Activated naive CD8-positive, alpha-beta T cell (primary cell): ENCODE measurements around the gene PCBD1.

Experiments used
- H3K27ac Mint-ChIP-seq: one replicate; pipeline ENCODE4 v1.8.0; 2021; ENCODE audit warnings: mixed read lengths
- H3K27me3 Mint-ChIP-seq: one replicate; pipeline ENCODE4 v1.8.0; 2021; ENCODE audit warnings: mixed read lengths
- H3K36me3 Mint-ChIP-seq: one replicate; pipeline ENCODE4 v1.8.0; 2021; ENCODE audit warnings: mixed read lengths
- H3K4me1 Mint-ChIP-seq: one replicate; pipeline ENCODE4 v1.8.0; 2021; ENCODE audit warnings: low read depth, mixed read lengths
- H3K4me3 Mint-ChIP-seq: one replicate; pipeline ENCODE4 v1.8.0; 2021; ENCODE audit warnings: mild to moderate bottlenecking, mixed read lengths
- H3K9me3 Mint-ChIP-seq: one replicate; pipeline ENCODE4 v1.8.0; 2021; ENCODE audit warnings: low read depth, mixed read lengths

Gene PCBD1

DNA sequence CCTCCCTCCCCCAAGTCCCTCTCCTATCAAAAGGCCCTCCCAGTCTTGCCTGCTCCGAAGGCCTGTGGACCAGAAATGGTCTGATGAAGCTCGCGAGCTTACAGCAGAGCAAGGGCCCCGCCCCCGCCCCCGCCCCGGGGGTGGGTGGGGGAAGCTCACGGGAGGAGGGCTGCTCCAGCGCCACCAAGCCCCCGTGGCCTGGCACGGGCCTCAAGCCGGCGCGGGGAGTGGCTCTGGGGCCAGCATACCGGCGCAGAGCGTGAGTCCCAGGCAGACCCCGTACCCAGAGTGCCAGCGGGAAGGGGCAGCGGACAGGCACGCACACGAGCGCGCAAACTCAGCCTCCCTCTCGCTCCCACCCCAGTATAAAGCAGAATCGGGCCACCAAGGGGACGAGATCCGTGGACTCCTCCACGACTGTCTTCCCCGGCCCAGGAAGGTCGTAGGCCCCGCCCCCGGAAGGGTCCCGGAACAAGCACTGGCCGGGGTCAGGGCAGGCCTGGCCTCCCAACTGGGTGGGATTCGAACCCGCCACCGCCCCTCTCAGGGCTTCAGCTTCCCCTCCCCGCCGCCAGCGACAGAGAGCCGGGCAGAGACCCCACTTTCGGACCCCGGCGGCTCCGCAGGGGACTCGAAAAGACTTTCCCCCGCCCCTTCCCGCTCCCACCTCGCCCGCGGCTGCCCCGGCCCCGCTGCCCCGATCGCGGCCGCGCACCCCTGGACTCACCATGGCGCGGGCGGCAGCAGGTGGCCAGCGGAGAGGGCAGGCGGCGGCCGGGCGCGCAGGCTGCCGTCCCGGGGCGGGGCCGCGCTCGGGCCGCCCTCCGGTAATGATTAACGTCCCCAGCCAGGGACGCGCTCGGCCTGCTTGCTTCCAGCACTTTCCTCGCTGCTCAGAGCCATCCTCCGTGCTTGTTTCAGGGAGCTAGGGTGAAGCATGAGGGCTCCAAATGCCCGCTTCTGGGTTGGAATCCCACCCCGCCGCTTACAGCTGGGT lies at the start of gene PCBD1:
PCBD1 (minus strand) TSS at position 762 of the 997 bp plus-strand sequence; CDS start at position 730, 32 bp downstream.
- Mint-ChIP-seq H3K27ac (peak within 1 kb of the TSS; percentile 75), H3K9me3 (no peaks in the 10 kb centered on the region), H3K4me3 (peak within 1 kb of the TSS; percentile 83), H3K36me3 (peaks cover 3% of the 10 kb centered on the region), H3K27me3 (no peaks in the 10 kb centered on the region), H3K4me1 (peaks cover 13% of the 10 kb centered on the region)

DNA sequence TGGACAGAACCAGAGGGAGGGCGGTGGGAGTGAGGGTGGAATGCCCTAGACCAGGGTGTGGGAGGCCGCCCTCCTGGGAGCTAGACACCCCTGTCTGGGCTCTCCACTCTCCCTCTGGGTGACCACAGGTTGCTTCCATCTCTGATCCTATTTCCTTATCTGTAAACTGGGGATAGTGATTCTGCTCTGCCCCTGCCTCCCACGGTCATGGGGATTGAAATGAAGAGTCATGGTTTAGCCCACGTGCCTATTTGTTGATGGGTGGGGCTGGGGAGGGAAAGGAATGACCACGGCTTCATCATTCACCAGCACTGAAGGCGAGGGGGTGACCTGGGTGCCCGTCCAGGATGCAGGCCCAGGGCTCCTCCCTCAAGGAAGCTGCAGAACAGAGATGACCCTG lies 49.3 kb upstream of the PCBD1 start:
- no peaks in the 10 kb centered on the region for H3K9me3 Mint-ChIP-seq
- no peaks in the 10 kb centered on the region for H3K4me1 Mint-ChIP-seq
- no peaks in the 10 kb centered on the region for H3K36me3 Mint-ChIP-seq
- H3K4me3 Mint-ChIP-seq = no peak overlapping the region
- no peaks in the 10 kb centered on the region for H3K27me3 Mint-ChIP-seq
- H3K27ac Mint-ChIP-seq = no peak overlapping the region

DNA sequence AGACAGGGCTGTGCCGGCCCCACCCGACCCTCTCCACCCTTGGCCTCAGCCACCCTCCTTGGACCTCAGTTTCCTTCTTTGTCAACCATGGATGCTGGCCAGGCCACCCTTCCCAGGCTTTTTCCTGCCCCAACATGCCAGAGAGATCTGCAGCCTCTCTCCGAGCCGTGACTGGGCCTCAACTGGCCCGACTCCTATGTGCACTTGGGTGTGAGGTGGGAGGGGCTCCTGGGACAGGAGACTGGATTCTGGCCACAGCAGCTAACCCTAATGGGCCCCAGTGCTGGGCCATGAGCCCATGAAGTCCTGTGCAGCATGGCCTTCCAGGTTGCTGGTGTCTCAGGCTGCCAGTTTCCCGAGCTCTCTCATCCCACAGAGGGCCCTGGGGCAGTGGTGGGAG lies 47.7 kb upstream of the PCBD1 start:
- Mint-ChIP-seq H3K4me3 (no peak overlapping the region), H3K27ac (no peak overlapping the region), H3K4me1 (no peaks in the 10 kb centered on the region)

DNA sequence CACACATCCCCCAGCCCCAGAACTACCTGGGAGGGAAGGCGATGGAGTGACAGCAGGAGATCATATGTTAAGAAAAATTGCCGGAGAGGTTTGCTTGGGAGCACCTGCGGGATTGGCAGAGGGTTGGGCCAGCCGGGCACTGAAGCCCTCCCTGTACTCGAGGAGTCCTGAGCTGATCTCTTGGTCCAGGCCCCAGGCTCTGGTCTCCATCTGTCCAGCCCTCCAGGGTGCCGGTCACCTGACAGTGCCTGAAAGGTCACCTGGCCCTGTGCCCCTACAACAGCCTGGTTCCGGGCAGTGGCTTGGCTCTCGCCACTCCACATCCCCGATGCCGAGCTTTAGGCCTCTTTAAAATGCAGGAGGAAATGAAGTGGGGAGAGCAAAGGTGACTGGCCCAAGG lies 47.3 kb upstream of the PCBD1 start:
- no peaks in the 10 kb centered on the region for H3K36me3 Mint-ChIP-seq
- H3K27me3 Mint-ChIP-seq = no peaks in the 10 kb centered on the region
- H3K4me1 Mint-ChIP-seq = no peaks in the 10 kb centered on the region
- no peak overlapping the region for H3K27ac Mint-ChIP-seq
- H3K4me3 Mint-ChIP-seq = no peak overlapping the region
- no peaks in the 10 kb centered on the region for H3K9me3 Mint-ChIP-seq

More for the DNA sequence above, 47.7 kb upstream of the PCBD1 start:
- no peaks in the 10 kb centered on the region for H3K27me3 Mint-ChIP-seq
- H3K9me3 Mint-ChIP-seq = no peaks in the 10 kb centered on the region
- no peaks in the 10 kb centered on the region for H3K36me3 Mint-ChIP-seq

DNA sequence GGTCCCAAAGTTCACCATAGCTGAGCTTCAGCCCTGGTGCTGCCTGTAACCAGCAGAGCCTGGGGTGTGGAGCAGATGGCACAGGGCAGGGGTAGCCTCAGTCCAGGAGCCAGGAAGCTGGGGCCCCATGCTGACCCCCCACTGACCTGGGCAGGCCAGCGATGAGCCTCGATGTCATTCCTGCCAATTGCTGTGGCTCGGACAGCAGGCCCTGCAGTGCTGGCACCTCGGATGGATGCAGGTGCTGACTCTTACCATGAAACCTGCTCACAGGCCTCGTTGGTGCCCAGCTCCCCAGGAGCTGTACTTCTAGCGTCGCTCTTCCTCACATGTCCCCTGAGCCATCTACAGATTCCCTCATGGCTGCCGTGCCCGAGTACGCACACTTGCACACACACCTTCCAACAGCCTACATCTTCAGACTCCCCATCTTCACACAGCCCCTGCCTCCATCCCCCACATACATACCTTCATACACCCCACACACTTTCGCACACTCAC lies 46.8 kb upstream of the PCBD1 start:
- Mint-ChIP-seq H3K4me1 (no peaks in the 10 kb centered on the region), H3K27me3 (no peaks in the 10 kb centered on the region), H3K36me3 (no peaks in the 10 kb centered on the region), H3K27ac (no peak overlapping the region), H3K9me3 (no peaks in the 10 kb centered on the region), H3K4me3 (no peak overlapping the region)

DNA sequence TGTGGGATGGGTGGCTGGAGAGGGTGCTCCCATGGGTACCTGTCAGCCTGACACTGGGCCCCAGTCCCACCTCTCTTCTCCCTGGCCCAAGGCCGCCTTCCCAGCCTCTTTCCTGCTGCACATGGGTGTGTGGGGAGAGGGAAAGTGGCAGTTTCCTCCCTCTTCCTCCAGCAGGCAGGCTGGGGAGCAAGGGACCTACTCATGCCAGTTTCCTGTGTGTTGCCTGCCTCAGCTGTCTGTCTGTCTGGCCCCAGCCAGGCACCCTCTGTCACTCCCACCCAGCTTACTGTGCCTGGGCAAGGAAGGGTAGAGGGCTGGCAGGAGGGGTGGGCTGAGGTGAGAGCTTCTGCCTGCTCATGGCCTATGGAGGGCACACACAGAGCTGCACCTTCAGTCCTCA lies 46.3 kb upstream of the PCBD1 start:
- H3K27ac Mint-ChIP-seq = no peak overlapping the region
- no peaks in the 10 kb centered on the region for H3K27me3 Mint-ChIP-seq
- no peaks in the 10 kb centered on the region for H3K4me1 Mint-ChIP-seq
- H3K36me3 Mint-ChIP-seq = no peaks in the 10 kb centered on the region
- no peaks in the 10 kb centered on the region for H3K9me3 Mint-ChIP-seq
- H3K4me3 Mint-ChIP-seq = no peak overlapping the region

- no peak overlapping the region for H3K4me3 Mint-ChIP-seq
- H3K9me3 Mint-ChIP-seq = no peaks in the 10 kb centered on the region
- H3K27ac Mint-ChIP-seq = no peak overlapping the region
- H3K36me3 Mint-ChIP-seq = no peaks in the 10 kb centered on the region
- no peaks in the 10 kb centered on the region for H3K27me3 Mint-ChIP-seq
- H3K4me1 Mint-ChIP-seq = no peaks in the 10 kb centered on the region
These were observed 44.2 kb upstream of the PCBD1 start for GRCh38 chr10:70932392-70933196.

- no peaks in the 10 kb centered on the region for H3K36me3 Mint-ChIP-seq
- no peaks in the 10 kb centered on the region for H3K9me3 Mint-ChIP-seq
- H3K27ac Mint-ChIP-seq = no peak overlapping the region
- no peaks in the 10 kb centered on the region for H3K27me3 Mint-ChIP-seq
- no peaks in the 10 kb centered on the region for H3K4me1 Mint-ChIP-seq
- H3K4me3 Mint-ChIP-seq = no peak overlapping the region
These were observed 42.9 kb upstream of the PCBD1 start for GRCh38 chr10:70931168-70931815.

DNA sequence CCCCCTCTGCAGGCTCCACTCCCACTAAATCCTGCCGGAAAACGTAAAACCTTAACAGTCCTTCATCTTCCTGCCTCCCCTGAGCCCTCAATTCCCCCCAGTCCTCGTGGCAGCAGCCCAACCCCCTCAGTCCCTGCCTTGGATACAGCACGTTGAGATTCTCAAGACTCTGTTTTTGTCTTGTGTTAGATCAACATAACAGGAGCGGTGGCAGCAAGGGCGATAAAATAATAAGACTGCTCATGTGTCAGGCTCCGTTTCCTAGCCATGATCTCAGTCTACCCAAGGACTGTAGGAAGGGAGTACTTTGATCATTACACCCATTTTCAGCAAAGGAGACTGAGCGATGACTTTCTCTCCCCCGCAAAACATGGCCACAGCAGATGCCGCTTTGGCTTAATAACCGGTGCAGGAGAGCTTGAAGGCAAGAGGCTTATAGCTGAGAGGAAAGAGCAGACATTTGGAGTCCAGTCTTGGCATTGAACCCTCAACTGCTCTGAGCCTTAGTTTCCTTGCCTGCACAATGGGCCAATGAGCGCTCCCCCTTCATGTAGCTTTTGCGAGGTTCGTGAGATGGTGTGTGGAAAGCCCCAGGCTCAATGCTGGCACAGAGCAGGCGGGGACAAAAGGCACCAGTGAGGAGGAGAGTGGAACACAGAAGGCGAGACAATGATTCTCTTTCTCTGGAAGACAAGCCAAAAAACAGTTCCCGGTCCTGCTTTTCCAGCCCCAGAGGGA lies 42.1 kb upstream of the PCBD1 start:
- Mint-ChIP-seq H3K9me3 (no peaks in the 10 kb centered on the region), H3K27ac (no peak overlapping the region), H3K36me3 (no peaks in the 10 kb centered on the region), H3K4me1 (peaks cover 2% of the 10 kb centered on the region), H3K4me3 (no peak overlapping the region), H3K27me3 (no peaks in the 10 kb centered on the region)

GRCh38 chr10:70928140-70928539 lies 39.8 kb upstream of the PCBD1 start:
- Mint-ChIP-seq H3K27me3 (peaks cover 3% of the 10 kb centered on the region), H3K4me1 (peaks cover 5% of the 10 kb centered on the region), H3K36me3 (no peaks in the 10 kb centered on the region), H3K27ac (no peak overlapping the region), H3K4me3 (no peak overlapping the region), H3K9me3 (no peaks in the 10 kb centered on the region)

GRCh38 chr10:70927189-70927943 lies 39.0 kb upstream of the PCBD1 start:
- Mint-ChIP-seq H3K9me3 (no peaks in the 10 kb centered on the region), H3K36me3 (no peaks in the 10 kb centered on the region), H3K4me1 (peaks cover 5% of the 10 kb centered on the region), H3K27me3 (peaks cover 3% of the 10 kb centered on the region), H3K4me3 (no peak overlapping the region), H3K27ac (no peak overlapping the region)

DNA sequence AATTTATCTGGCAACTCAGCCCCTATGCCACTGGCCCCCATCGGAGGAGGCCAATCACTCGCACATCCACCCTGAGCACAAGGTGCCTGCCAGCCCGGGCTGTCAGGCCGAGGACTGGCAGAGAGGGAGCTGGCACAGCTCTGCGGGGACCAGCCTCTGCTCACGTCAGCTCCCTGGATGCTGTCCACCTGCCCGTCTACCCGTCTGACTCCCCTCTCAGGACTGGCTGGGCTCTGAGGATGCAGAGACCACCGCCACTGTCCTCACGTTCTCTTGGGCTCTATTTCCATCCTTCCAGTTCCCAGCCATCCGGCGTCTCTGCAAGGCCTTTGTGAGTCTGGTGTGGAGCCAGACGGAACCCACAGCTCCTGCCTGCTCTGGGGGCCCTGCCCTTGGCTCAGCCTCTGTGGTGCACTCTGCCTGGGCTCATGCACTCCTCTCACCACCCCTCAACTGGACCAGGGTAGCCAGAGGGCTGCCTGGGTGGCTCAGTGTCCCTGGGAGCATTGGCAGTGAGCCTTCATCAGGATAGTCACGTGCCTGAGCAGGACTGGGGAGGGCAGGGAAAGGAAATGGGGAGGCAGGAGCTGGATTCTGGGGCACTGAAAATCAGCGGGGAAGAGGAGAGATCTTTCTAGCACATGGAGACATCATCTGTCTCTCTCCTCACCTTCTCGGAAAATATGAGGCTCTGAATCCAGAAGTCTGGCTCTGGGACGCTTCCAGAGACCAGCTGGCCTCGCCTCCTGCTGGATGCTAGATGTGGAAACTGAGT lies 38.0 kb upstream of the PCBD1 start:
- Mint-ChIP-seq H3K27ac (no peak overlapping the region), H3K36me3 (no peaks in the 10 kb centered on the region), H3K4me1 (peaks cover 5% of the 10 kb centered on the region), H3K4me3 (no peak overlapping the region), H3K9me3 (no peaks in the 10 kb centered on the region), H3K27me3 (peaks cover 5% of the 10 kb centered on the region)
